Nephron (organoid): ENCODE data around the gene ATP5MG.

Source experiments
- H3K27ac Mint-ChIP-seq, 3 experiments: 2 replicates each; pipeline ENCODE4 v1.8.0; 2020; ENCODE audit warnings: mixed read lengths in 3 of 3, mild to moderate bottlenecking in 2 of 3, moderate library complexity in 1 of 3
- H3K27me3 Mint-ChIP-seq: 2 replicates; pipeline ENCODE4 v1.8.0; 2021; ENCODE audit warnings: low read depth, mild to moderate bottlenecking, moderate library complexity, mixed read lengths
- H3K36me3 Mint-ChIP-seq: 2 replicates; pipeline ENCODE4 v1.8.0; 2020; ENCODE audit warnings: low read depth, mixed read lengths
- H3K4me1 Mint-ChIP-seq: 2 replicates; pipeline ENCODE4 v1.8.0; 2020; ENCODE audit warnings: mixed read lengths
- H3K4me3 Mint-ChIP-seq, 3 experiments: 2 replicates each; pipeline ENCODE4 v1.8.0; 2020; ENCODE audit warnings: mild to moderate bottlenecking in 3 of 3, mixed read lengths in 3 of 3, moderate library complexity in 2 of 3
- H3K9me3 Mint-ChIP-seq: 2 replicates; pipeline ENCODE4 v1.8.0; 2020; ENCODE audit warnings: mixed read lengths
- TF ChIP-seq, protein P1 (sequence below), 3 experiments: fragments of 200-600 bp; sonication (generic); IDR thresholded peaks; one replicate each; pipeline ENCODE4 v1.5.0; 2021; ENCODE audit warnings: antibody characterized with exemption in 3 of 3; ENCODE audit not compliant: unreplicated experiment in 3 of 3

The ATP5MG gene

DNA sequence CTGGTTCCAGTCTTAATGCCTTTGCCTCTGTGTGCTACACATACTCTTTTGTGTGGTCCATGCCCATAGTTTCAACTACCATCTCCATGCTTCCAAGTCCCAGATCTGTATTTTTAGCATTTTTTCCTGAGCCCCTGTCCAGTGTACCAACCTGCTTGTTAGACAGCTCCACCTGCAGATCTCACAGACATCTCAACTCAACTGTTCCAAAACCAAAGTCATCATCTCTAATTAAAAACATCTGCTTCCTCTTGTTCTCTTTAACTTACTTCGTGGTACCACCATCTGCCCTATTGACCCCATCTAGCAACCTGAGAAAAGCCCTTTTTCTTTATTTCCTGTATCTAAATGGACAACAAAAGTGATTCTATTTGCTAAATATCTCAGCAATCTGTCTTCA, 26.3 kb downstream of the ATP5MG start:
- H3K27me3 Mint-ChIP-seq = no peaks in the 10 kb centered on the region
- no peaks in the 10 kb centered on the region for H3K4me1 Mint-ChIP-seq
- no peak overlapping the region for H3K27ac Mint-ChIP-seq
- H3K4me3 Mint-ChIP-seq = no peak overlapping the region
- H3K9me3 Mint-ChIP-seq = no peaks in the 10 kb centered on the region
- TF ChIP-seq, protein P1, sequence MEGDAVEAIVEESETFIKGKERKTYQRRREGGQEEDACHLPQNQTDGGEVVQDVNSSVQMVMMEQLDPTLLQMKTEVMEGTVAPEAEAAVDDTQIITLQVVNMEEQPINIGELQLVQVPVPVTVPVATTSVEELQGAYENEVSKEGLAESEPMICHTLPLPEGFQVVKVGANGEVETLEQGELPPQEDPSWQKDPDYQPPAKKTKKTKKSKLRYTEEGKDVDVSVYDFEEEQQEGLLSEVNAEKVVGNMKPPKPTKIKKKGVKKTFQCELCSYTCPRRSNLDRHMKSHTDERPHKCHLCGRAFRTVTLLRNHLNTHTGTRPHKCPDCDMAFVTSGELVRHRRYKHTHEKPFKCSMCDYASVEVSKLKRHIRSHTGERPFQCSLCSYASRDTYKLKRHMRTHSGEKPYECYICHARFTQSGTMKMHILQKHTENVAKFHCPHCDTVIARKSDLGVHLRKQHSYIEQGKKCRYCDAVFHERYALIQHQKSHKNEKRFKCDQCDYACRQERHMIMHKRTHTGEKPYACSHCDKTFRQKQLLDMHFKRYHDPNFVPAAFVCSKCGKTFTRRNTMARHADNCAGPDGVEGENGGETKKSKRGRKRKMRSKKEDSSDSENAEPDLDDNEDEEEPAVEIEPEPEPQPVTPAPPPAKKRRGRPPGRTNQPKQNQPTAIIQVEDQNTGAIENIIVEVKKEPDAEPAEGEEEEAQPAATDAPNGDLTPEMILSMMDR (IDR thresholded peaks at IDR 0.05; ENCODE audit: unreplicated experiment in 3 of 3) = no peak
- no peaks in the 10 kb centered on the region for H3K36me3 Mint-ChIP-seq

DNA sequence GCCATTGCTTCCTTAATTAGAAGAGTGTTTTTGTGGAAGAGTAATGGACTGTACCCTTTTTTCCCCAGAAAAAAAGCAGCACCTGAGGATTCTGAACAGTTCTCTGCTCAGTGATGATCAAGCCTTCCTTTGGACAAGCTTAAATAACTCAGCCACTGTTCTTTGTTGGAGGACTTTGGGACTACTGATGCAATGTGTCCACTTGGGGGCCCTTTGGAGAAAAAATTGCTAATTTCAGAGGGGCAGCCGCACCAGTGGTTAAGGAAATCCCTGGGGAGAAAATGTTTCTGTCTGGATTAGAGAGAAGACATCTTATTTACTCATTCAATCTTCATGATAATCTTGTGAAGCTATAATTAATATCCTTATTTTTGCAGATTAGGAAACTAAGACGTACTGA, 29.6 kb downstream of the ATP5MG start:
- TF ChIP-seq, protein P1 (IDR thresholded peaks at IDR 0.05; ENCODE audit: unreplicated experiment in 3 of 3) = no peak
- H3K4me3 Mint-ChIP-seq = no peak overlapping the region
- no peak overlapping the region for H3K27ac Mint-ChIP-seq
- peaks cover 11% of the 10 kb centered on the region for H3K4me1 Mint-ChIP-seq
- H3K27me3 Mint-ChIP-seq = no peaks in the 10 kb centered on the region
- H3K36me3 Mint-ChIP-seq = no peaks in the 10 kb centered on the region
- no peaks in the 10 kb centered on the region for H3K9me3 Mint-ChIP-seq

DNA sequence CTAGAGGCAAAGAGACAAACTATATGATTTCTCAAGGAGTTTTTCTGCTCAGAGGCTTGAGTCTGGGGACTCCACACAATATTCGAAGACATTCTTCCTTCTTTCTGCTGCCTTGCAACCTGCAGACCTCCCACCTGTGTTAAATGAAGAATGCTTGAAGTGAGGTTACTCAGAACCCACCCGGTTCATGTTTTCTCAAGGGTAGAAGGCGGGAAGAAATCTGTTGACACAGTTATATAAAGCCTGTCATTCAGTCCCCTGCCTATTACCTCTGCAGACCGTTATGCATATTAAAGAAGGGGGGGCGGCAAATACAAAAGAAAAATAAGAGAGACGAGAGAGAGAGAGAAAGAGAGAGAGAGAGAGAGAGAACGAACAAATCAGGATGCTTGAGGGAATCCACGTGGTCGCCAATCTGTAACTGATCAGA, 32.7 kb downstream of the ATP5MG start:
- H3K27ac Mint-ChIP-seq = peak overlapping the region; percentile 92 to 99 (median 98)
- no peaks in the 10 kb centered on the region for H3K36me3 Mint-ChIP-seq
- peaks cover 29% of the 10 kb centered on the region for H3K4me1 Mint-ChIP-seq
- TF ChIP-seq, protein P1 (IDR thresholded peaks at IDR 0.05; ENCODE audit: unreplicated experiment in 3 of 3) = no peak
- H3K27me3 Mint-ChIP-seq = peaks cover 3% of the 10 kb centered on the region
- H3K9me3 Mint-ChIP-seq = no peaks in the 10 kb centered on the region
- peak overlapping the region; percentile 92 to 97 (median 95) for H3K4me3 Mint-ChIP-seq

DNA sequence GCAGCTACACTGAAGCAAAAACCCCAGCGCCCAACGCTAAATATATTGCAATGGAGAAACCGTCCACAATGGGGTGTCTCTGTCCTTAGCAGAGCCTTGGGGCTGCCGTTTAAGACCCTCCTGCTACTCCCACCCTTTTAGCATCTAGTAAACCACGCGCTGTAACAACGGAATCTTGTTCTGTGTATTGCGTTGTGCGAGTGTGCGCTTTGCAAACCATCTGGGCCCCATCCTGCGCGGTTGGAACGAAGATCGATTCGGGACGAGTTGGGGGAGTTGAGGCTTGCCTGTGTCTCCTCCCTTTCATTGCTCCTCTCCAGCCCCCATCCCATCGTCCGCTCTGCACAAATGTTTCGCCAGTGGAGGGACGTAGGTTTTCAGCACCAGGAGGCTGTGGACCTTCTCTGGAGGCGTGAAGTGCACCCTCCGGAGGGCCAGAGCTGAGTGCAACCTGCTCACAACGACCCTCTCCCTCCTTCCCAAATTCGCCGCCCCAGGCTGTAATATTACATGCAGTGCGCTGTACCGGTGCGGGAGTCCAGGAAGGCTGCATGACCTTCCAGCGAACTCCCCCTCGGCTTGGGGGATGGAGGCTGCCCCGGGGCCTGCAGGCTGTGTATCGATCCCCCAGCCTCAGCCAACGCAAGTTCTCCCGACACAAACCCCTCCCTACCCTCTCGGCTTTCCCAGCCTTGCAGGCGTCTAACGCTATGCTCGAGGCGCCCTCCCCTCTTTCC, 33.3 kb downstream of the ATP5MG start:
- peak overlapping the region; percentile 92 to 99 (median 98) for H3K27ac Mint-ChIP-seq
- TF ChIP-seq, protein P1 (IDR thresholded peaks at IDR 0.05; ENCODE audit: unreplicated experiment in 3 of 3) = no peak
- H3K36me3 Mint-ChIP-seq = no peaks in the 10 kb centered on the region
- peak overlapping the region; percentile 92 to 97 (median 95) for H3K4me3 Mint-ChIP-seq
- peaks cover 3% of the 10 kb centered on the region for H3K27me3 Mint-ChIP-seq
- no peaks in the 10 kb centered on the region for H3K9me3 Mint-ChIP-seq
- peaks cover 35% of the 10 kb centered on the region for H3K4me1 Mint-ChIP-seq

GRCh38 chr11:118435290-118435892, 34.0 kb downstream of the ATP5MG start:
- Mint-ChIP-seq H3K9me3 (no peaks in the 10 kb centered on the region), H3K4me3 (peak overlapping the region; percentile 92 to 97 (median 95)), H3K27ac (peak overlapping the region; percentile 92 to 99 (median 98)), H3K27me3 (peaks cover 3% of the 10 kb centered on the region), H3K4me1 (peaks cover 42% of the 10 kb centered on the region), H3K36me3 (peaks cover 5% of the 10 kb centered on the region)
- TF ChIP-seq, protein P1 (IDR thresholded peaks at IDR 0.05; ENCODE audit: unreplicated experiment in 3 of 3) = no peak
